Stomach smooth muscle (tissue), 2 donors: ENCODE data around the gene CPA5.

Source experiments
- H3K27ac ChIP-seq: one replicate; pipeline ENCODE4 v1.7.0; 2013; ENCODE audit warnings: mild to moderate bottlenecking, low read length, inconsistent platforms
- H3K27me3 ChIP-seq, 2 donors: one replicate each; pipeline ENCODE4 v1.7.0; 2013; ENCODE audit warnings: low read length in 2 of 2; ENCODE audit not compliant: insufficient read depth in 2 of 2, control insufficient read depth in 1 of 2
- H3K36me3 ChIP-seq, 2 donors: one replicate each; pipeline ENCODE4 v1.7.0; 2013; ENCODE audit warnings: low read length in 2 of 2; ENCODE audit not compliant: control insufficient read depth in 2 of 2, insufficient read depth in 2 of 2
- H3K4me1 ChIP-seq: one replicate; pipeline ENCODE4 v1.7.0; 2013; ENCODE audit warnings: low read length; ENCODE audit not compliant: control insufficient read depth, insufficient read depth
- H3K4me3 ChIP-seq, 2 donors: one replicate each; pipeline ENCODE4 v1.7.0; 2013; ENCODE audit warnings: low read length in 2 of 2
- H3K9ac ChIP-seq, 2 donors: one replicate each; pipeline ENCODE4 v1.7.0; 2013; ENCODE audit warnings: low read length in 2 of 2, mild to moderate bottlenecking in 1 of 2
- H3K9me3 ChIP-seq, 2 donors: one replicate each; pipeline ENCODE4 v1.7.0; 2013; ENCODE audit warnings: low read length in 2 of 2; ENCODE audit not compliant: control insufficient read depth in 2 of 2
- donor health status: healthy.
- donor health status: Pancreatic carcinoma.

Gene CPA5

GRCh38 chr7:130333832-130334231, 10.8 kb upstream of the CPA5 start:
- no peaks in the 10 kb centered on the region for H3K4me1 ChIP-seq
- no peak overlapping the region for H3K9ac ChIP-seq
- no peak overlapping the region for H3K4me3 ChIP-seq
- no peak overlapping the region for H3K27ac ChIP-seq
- H3K36me3 ChIP-seq = no peaks in the 10 kb centered on the region
- no peaks in the 10 kb centered on the region for H3K27me3 ChIP-seq
- no peaks in the 10 kb centered on the region for H3K9me3 ChIP-seq

- no peaks in the 10 kb centered on the region for H3K27me3 ChIP-seq
- no peak overlapping the region for H3K9ac ChIP-seq
- H3K4me3 ChIP-seq = no peak overlapping the region
- H3K36me3 ChIP-seq = no peaks in the 10 kb centered on the region
- H3K4me1 ChIP-seq = no peaks in the 10 kb centered on the region
- H3K9me3 ChIP-seq = no peaks in the 10 kb centered on the region
- H3K27ac ChIP-seq = no peak overlapping the region
Observed at GRCh38 chr7:130334274-130334673, 10.3 kb upstream of the CPA5 start.

- Histone ChIP-seq H3K27me3 (no peaks in the 10 kb centered on the region), H3K36me3 (no peaks in the 10 kb centered on the region), H3K4me3 (no peak overlapping the region), H3K9ac (no peak overlapping the region), H3K9me3 (peaks cover 0 to 4% of the 10 kb centered on the region in 2 donors), H3K4me1 (no peaks in the 10 kb centered on the region), H3K27ac (no peak overlapping the region)
Observed at GRCh38 chr7:130337410-130337971, 7.1 kb upstream of the CPA5 start.

GRCh38 chr7:130338233-130338632, 6.4 kb upstream of the CPA5 start:
- H3K4me3 ChIP-seq = no peak overlapping the region
- H3K27ac ChIP-seq = no peak overlapping the region
- H3K36me3 ChIP-seq = no peaks in the 10 kb centered on the region
- no peak overlapping the region for H3K9ac ChIP-seq
- no peaks in the 10 kb centered on the region for H3K27me3 ChIP-seq
- H3K4me1 ChIP-seq = no peaks in the 10 kb centered on the region
- peaks cover 0 to 4% of the 10 kb centered on the region in 2 donors for H3K9me3 ChIP-seq

- Histone ChIP-seq H3K36me3 (no peaks in the 10 kb centered on the region), H3K9ac (no peak overlapping the region), H3K9me3 (peaks cover 0 to 4% of the 10 kb centered on the region in 2 donors), H3K27me3 (no peaks in the 10 kb centered on the region), H3K4me1 (no peaks in the 10 kb centered on the region), H3K27ac (no peak overlapping the region), H3K4me3 (no peak overlapping the region)
Observed at GRCh38 chr7:130341882-130342281, 2.7 kb upstream of the CPA5 start.

GRCh38 chr7:130342701-130343380, 1.8 kb upstream of the CPA5 start:
- H3K9ac ChIP-seq = no peak overlapping the region
- no peak overlapping the region for H3K4me3 ChIP-seq
- H3K36me3 ChIP-seq = no peaks in the 10 kb centered on the region
- no peaks in the 10 kb centered on the region for H3K27me3 ChIP-seq
- peaks cover 0 to 4% of the 10 kb centered on the region in 2 donors for H3K9me3 ChIP-seq
- no peak overlapping the region for H3K27ac ChIP-seq
- no peaks in the 10 kb centered on the region for H3K4me1 ChIP-seq

GRCh38 chr7:130345136-130345535, 520 bp downstream of the CPA5 start:
- Histone ChIP-seq H3K36me3 (no peaks in the 10 kb centered on the region), H3K27ac (no peak overlapping the region), H3K4me1 (no peaks in the 10 kb centered on the region), H3K9me3 (peaks cover 0 to 4% of the 10 kb centered on the region in 2 donors), H3K9ac (no peak overlapping the region), H3K4me3 (peak overlapping the region in 1 of 2 donors; percentile 40), H3K27me3 (no peaks in the 10 kb centered on the region)

GRCh38 chr7:130345725-130346124, 1.1 kb downstream of the CPA5 start:
- no peak overlapping the region for H3K4me3 ChIP-seq
- H3K4me1 ChIP-seq = no peaks in the 10 kb centered on the region
- no peaks in the 10 kb centered on the region for H3K27me3 ChIP-seq
- no peaks in the 10 kb centered on the region for H3K36me3 ChIP-seq
- peaks cover 0 to 4% of the 10 kb centered on the region in 2 donors for H3K9me3 ChIP-seq
- H3K27ac ChIP-seq = no peak overlapping the region
- H3K9ac ChIP-seq = no peak overlapping the region

- Histone ChIP-seq H3K9ac (no peak overlapping the region), H3K4me3 (no peak overlapping the region), H3K4me1 (no peaks in the 10 kb centered on the region), H3K27ac (no peak overlapping the region), H3K27me3 (no peaks in the 10 kb centered on the region), H3K36me3 (no peaks in the 10 kb centered on the region), H3K9me3 (peaks cover 0 to 4% of the 10 kb centered on the region in 2 donors)
Observed at GRCh38 chr7:130346177-130346905, 1.7 kb downstream of the CPA5 start.

- H3K27ac ChIP-seq = no peak overlapping the region
- peaks cover 2% of the 10 kb centered on the region for H3K4me1 ChIP-seq
- peaks cover 0 to 1% of the 10 kb centered on the region in 2 donors for H3K9me3 ChIP-seq
- H3K4me3 ChIP-seq = no peak overlapping the region
- no peaks in the 10 kb centered on the region for H3K36me3 ChIP-seq
- H3K9ac ChIP-seq = no peak overlapping the region
- no peaks in the 10 kb centered on the region for H3K27me3 ChIP-seq
Observed at GRCh38 chr7:130346941-130347340, 2.3 kb downstream of the CPA5 start.
